K562 (cell line): ENCODE results near the gene PTPN14. TPM values are rescaled to one million over a fixed set of nuclear protein-coding genes. Genes with fewer than 3 reads are reported as not detected.

Experiments
- ATAC-seq: fragments of 200-7000 bp; cut with Tn5 transposase; 3 replicates; pipeline ENCODE4 v1.9.1; 2020; ENCODE audit warnings: moderate library complexity
- BruUV-seq: library from RNA; stranded (reverse); fragments of 400-500 nt; replicated peaks from 2 replicates; lab custom pipeline; 2021; lab: Mats Ljungman, UMichigan
- CTCF ChIA-PET: fragments of 300-600 bp; formaldehyde crosslinking; extraction: SDS; loops from one replicate; lab custom pipeline; 2021; ENCODE audit warnings: low intra/inter-chr PET ratio; lab: Yijun Ruan, JAX
- POLR2A ChIA-PET: fragments of 300-600, 350-650 bp; sonication (Branson Sonifier 250); formaldehyde crosslinking; extraction: SDS; loops from one replicate; lab custom pipeline; 2021; ENCODE audit warnings: antibody characterized with exemption, inconsistent platforms; lab: Yijun Ruan, JAX
- DNase-seq, 4 experiments: peaks; one replicate each; pipeline versions ENCODE4 v3.0.0 to v3.0.0-alpha.2; 2011 to 2018; ENCODE audit warnings: low spot score in 3 of 4, mixed read lengths in 3 of 4; ENCODE audit errors: extremely low read depth in 1 of 4
- FAIRE-seq: peaks from 2 replicates; lab custom pipeline; 2011; peaks lifted over from hg19 to GRCh38; lab: Jason Lieb, UNC
- H2AFZ ChIP-seq: 2 replicates; pipeline ENCODE4 v1.6.0; 2011; ENCODE audit warnings: low read depth, low read length, control low read depth, inconsistent platforms
- H3K27ac ChIP-seq: fragments of 200-600 bp; 3 replicates; pipeline ENCODE4 v1.8.0; 2011; ENCODE audit warnings: low read depth, mild to moderate bottlenecking, control low read depth, inconsistent platforms, low read length, moderate library complexity, mixed read lengths; ENCODE audit errors: extremely low read depth
- H3K27me3 ChIP-seq, 2 experiments: fragments of 300-600 bp in 1 of 2; 2 replicates in 1 of 2; 3 replicates in 1 of 2; pipeline versions ENCODE4 v1.6.0 to v1.8.0; 2011; ENCODE audit warnings: inconsistent platforms in 2 of 2, low read length in 2 of 2, mild to moderate bottlenecking in 1 of 2, mixed read lengths in 1 of 2, moderate library complexity in 1 of 2; ENCODE audit not compliant: control insufficient read depth in 2 of 2, insufficient read depth in 2 of 2
- H3K36me3 ChIP-seq: fragments of 300-600 bp; 3 replicates; pipeline ENCODE4 v1.8.0; 2011; ENCODE audit warnings: mild to moderate bottlenecking, low read length, inconsistent platforms; ENCODE audit not compliant: control insufficient read depth, insufficient read depth
- H3K4me1 ChIP-seq, 2 experiments: fragments of 200-600 bp in 1 of 2; replicated peaks in 1 of 2; 2 replicates in 1 of 2; 3 replicates in 1 of 2; pipeline versions ENCODE4 v1.5.1 to v1.8.0; 2011; ENCODE audit warnings: inconsistent platforms in 2 of 2, low read length in 2 of 2, mild to moderate bottlenecking in 1 of 2, mixed read lengths in 1 of 2, moderate library complexity in 1 of 2; ENCODE audit not compliant: control insufficient read depth in 2 of 2, insufficient read depth in 2 of 2
- H3K4me2 ChIP-seq: 2 replicates; pipeline ENCODE4 v1.6.1; 2011; ENCODE audit warnings: low read length, control low read depth, inconsistent platforms, mixed read lengths; ENCODE audit not compliant: insufficient read depth
- H3K4me3 ChIP-seq: fragments of 200-600 bp; sonication (generic), shearing (Covaris generic); 2 replicates; pipeline ENCODE4 v1.5.1; 2016; ENCODE audit warnings: control low read depth, inconsistent platforms
- H3K79me2 ChIP-seq: fragments of 200-600 bp; 3 replicates; pipeline ENCODE4 v1.8.0; 2011; ENCODE audit warnings: low read length, inconsistent platforms; ENCODE audit not compliant: control insufficient read depth, insufficient read depth
- H3K9ac ChIP-seq, 2 experiments: 2 replicates each; pipeline versions ENCODE4 v1.6.0 to v1.6.1; 2011; ENCODE audit warnings: low read depth in 2 of 2, low read length in 2 of 2, control low read depth in 1 of 2, inconsistent platforms in 1 of 2, mild to moderate bottlenecking in 1 of 2, mixed read lengths in 1 of 2; ENCODE audit not compliant: insufficient read depth in 1 of 2
- H3K9me1 ChIP-seq: one replicate; pipeline ENCODE4 v1.6.0; 2011; ENCODE audit warnings: inconsistent platforms, mild to moderate bottlenecking, low read length, moderate library complexity; ENCODE audit not compliant: control insufficient read depth, insufficient read depth
- H3K9me3 ChIP-seq: replicated peaks from 2 replicates; pipeline ENCODE4 v1.5.1; 2011; ENCODE audit warnings: low read depth, low read length, inconsistent platforms; ENCODE audit not compliant: control insufficient read depth, insufficient read depth
- H4K20me1 ChIP-seq: replicated peaks from 2 replicates; pipeline ENCODE4 v1.6.1; 2011; ENCODE audit warnings: low read length, inconsistent platforms, mixed read lengths; ENCODE audit not compliant: control insufficient read depth, insufficient read depth
- ADNP ChIP-seq: fragments of 200-800 bp; sonication (Bioruptor generic); IDR thresholded peaks from 2 replicates; pipeline ENCODE4 v1.6.1; 2016; ENCODE audit warnings: missing genetic modification characterization, missing compliant biosample characterization
- BHLHE40 ChIP-seq: IDR thresholded peaks from 2 replicates; pipeline ENCODE4 v1.6.1; 2011; ENCODE audit warnings: low read length, improper control_type of control experiment
- DACH1 ChIP-seq: fragments of 450-650 bp; IDR thresholded peaks from 2 replicates; pipeline ENCODE4 v1.6.1; 2018; ENCODE audit not compliant: partially characterized antibody
- ETV5 ChIP-seq: sonication (generic); formaldehyde crosslinking; IDR thresholded peaks from 2 replicates; pipeline ENCODE4 v1.4.0; 2020; ENCODE audit warnings: low read depth, mild to moderate bottlenecking, missing genetic modification reagents
- FOXJ3 ChIP-seq: sonication (generic); formaldehyde crosslinking; IDR thresholded peaks from 2 replicates; pipeline ENCODE4 v1.4.0; 2020; ENCODE audit warnings: mild to moderate bottlenecking, missing genetic modification reagents
- MAFK ChIP-seq: IDR thresholded peaks from 2 replicates; pipeline ENCODE4 v1.6.1; 2011; ENCODE audit warnings: low read length, improper control_type of control experiment
- NCOA6 ChIP-seq: fragments of 450-650 bp; IDR thresholded peaks from 2 replicates; pipeline ENCODE4 v1.6.1; 2017; ENCODE audit warnings: mild to moderate bottlenecking
- NR2F6 ChIP-seq: fragments of 450-650 bp; formaldehyde crosslinking; IDR thresholded peaks from 2 replicates; pipeline ENCODE4 v1.4.0; 2020; ENCODE audit warnings: mild to moderate bottlenecking
- PHB ChIP-seq: fragments of 250-450 bp; sonication (Bioruptor Pico); IDR thresholded peaks from 2 replicates; pipeline ENCODE4 v1.5.0; 2021
- PML ChIP-seq: IDR thresholded peaks from 2 replicates; pipeline ENCODE4 v1.6.1; 2012; ENCODE audit warnings: low read length, inconsistent platforms
- TCF15 ChIP-seq: fragments of 250-450 bp; sonication (Bioruptor Pico); IDR thresholded peaks from 2 replicates; pipeline ENCODE4 v1.8.0; 2022; ENCODE audit warnings: moderate library complexity, mild to moderate bottlenecking, inconsistent platforms
- UBTF ChIP-seq, 2 experiments: IDR thresholded peaks; 2 replicates each; pipeline ENCODE4 v1.6.1; 2012; ENCODE audit warnings: improper control_type of control experiment in 2 of 2, low read depth in 2 of 2, low read length in 2 of 2, borderline replicate concordance in 1 of 2
- ZNF263 ChIP-seq: sonication (generic); formaldehyde crosslinking; IDR thresholded peaks from 2 replicates; pipeline ENCODE4 v1.8.0; 2022; ENCODE audit warnings: mild to moderate bottlenecking, missing genetic modification reagents, borderline replicate concordance
- ZNF311 ChIP-seq: fragments of 250-450 bp; sonication (Bioruptor Pico); IDR thresholded peaks from 2 replicates; pipeline ENCODE4 v1.4.0; 2020; ENCODE audit warnings: mild to moderate bottlenecking, moderate library complexity
- ZNF512 ChIP-seq: IDR thresholded peaks from 2 replicates; pipeline ENCODE4 v1.6.1; 2016; ENCODE audit warnings: missing genetic modification characterization, missing compliant biosample characterization
- ZSCAN32 ChIP-seq: fragments of 450-650 bp; formaldehyde crosslinking; IDR thresholded peaks from 2 replicates; pipeline ENCODE4 v1.4.0; 2020; ENCODE audit warnings: mild to moderate bottlenecking, moderate library complexity
- WGBS: fragments of 100-300 bp; shearing (Covaris generic); methylation state at CpG from one replicate; pipeline ENCODE4 v1.1.6; 2016; ENCODE audit warnings: low coverage, mixed read lengths; ENCODE audit not compliant: insufficient coverage; ENCODE audit errors: missing lambda C conversion rate; 5-methylcytosine and 5-hydroxymethylcytosine counted together
- in situ Hi-C: fragments of 300-500 bp; cut with MboI; formaldehyde crosslinking; loops from 4 replicates; pipeline ENCODE4 v1.15.0; 2018; ENCODE audit warnings: inconsistent platforms, mixed read lengths
- intact Hi-C: fragments of 100-400 bp; cut with micrococcal nuclease; formaldehyde crosslinking; loops from 2 replicates; pipeline ENCODE4 v1.14.2; 2022
- polyA plus RNA-seq, 8 experiments: library from polyadenylated mRNA; depleted of rRNA in 4 of 8; stranded (reverse) in 5 of 8; unstranded in 3 of 8; fragments of >200 nt; fragmentation: Nextera tagmentation in 2 of 8; fragmentation: Illumina TruSeq in 1 of 8; extraction: Ambion mirVana in 2 of 8; extraction: Trizol in 1 of 8; gene quantifications; 2 replicates each; pipeline versions ENCODE4 v1.2.1 to v1.2.3, GENCODE V29; 2011 to 2014; ENCODE audit warnings: inconsistent platforms in 1 of 8, missing spikeins in 1 of 8
- total RNA-seq, 7 experiments: library from RNA; depleted of rRNA in 6 of 7; stranded (reverse); fragments of >200 nt in 6 of 7; fragmentation: Illumina TruSeq in 2 of 7; extraction: Trizol in 2 of 7; gene quantifications; 2 replicates each; pipeline versions ENCODE4 v1.2.1 to v1.2.3, GENCODE V29; 2011 to 2021; ENCODE audit warnings: low replicate concordance in 1 of 7
- TF ChIP-seq, protein P1 (sequence below): fragments of 250-450 bp; sonication (Bioruptor Pico); IDR thresholded peaks from 2 replicates; pipeline ENCODE4 v1.8.0; 2021; ENCODE audit warnings: moderate library complexity, mild to moderate bottlenecking, inconsistent platforms
- TF ChIP-seq, protein P2 (sequence below), 3 experiments: fragments of 200-800 bp in 1 of 3; sonication (Bioruptor generic) in 1 of 3; sonication (generic) in 1 of 3; formaldehyde crosslinking in 1 of 3; IDR thresholded peaks; 2 replicates each; pipeline versions ENCODE4 v1.6.1 to v1.8.0; 2016 to 2022; ENCODE audit warnings: mild to moderate bottlenecking in 2 of 3, missing compliant biosample characterization in 2 of 3, missing genetic modification characterization in 2 of 3, missing genetic modification reagents in 1 of 3

PTPN14 gene
- total and polyA plus RNA-seq, 9 of the 15 experiments (the other 6 are each of a cell fraction or from before 2014, with no cell fraction given): 0.01 to 0.29 (median 0.04) TPM; not detected in 6

DNA sequence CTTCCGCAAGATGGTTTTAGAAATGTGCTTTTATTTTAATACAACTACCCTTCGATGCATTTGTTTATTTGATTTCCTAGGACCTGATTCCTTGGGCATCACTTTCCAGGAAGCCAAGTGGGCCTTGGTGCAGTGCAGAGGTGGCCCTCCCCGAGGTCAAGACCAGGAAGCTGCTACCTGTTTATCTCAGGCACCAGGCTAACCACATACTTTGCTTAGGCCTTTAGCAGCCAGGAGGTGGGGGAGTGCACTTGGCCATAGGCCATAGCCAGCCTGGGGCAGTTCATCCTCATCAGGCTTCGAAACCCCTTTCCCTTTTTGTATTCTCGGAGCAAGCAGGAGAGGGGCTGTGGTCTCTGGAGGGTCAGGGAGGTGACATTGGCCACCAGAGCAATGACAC is 225.0 kb downstream of the PTPN14 start:
- intact Hi-C loops: no loop called here
- peak overlapping the region in 1 of 2 experiments; percentile 42; a peak in 1 of 4 replicates for H3K9ac ChIP-seq
- H4K20me1 ChIP-seq: 0 out of 2 replicates have a peak, but pooled peaks cover 6% of the 10 kb centered on the region
- no TSS peak for BruUV-seq
- H3K4me3 ChIP-seq: no peak overlapping the region
- in situ Hi-C loops: loop anchor here (5.0 kb wide), 1 partner anchor 59 kb away; no protein-coding TSS in a partner anchor
- no peaks in the 10 kb centered on the region for H3K9me1 ChIP-seq
- DNase-seq (peak; percentile 23 to 73 (median 50)), ATAC-seq (peak; percentile 86), FAIRE-seq (peak; percentile 58)
- H3K4me2 ChIP-seq: no peak overlapping the region
- no peaks in the 10 kb centered on the region for H3K9me3 ChIP-seq
- ChIA-PET POLR2A (interaction anchor here (0.6 to 0.9 kb wide), 2 partner anchors 67 to 115 kb away, joined by 3 to 4 read pairs; no protein-coding TSS in a partner anchor), CTCF (interaction anchor here (3.2 kb wide), 1 partner anchor 65 kb away, joined by 29 read pairs; no protein-coding TSS in a partner anchor)
- H3K4me1 ChIP-seq: no peaks in the 10 kb centered on the region; a peak in 3 of 5 replicates
- H3K27ac ChIP-seq: no peak overlapping the region
- no peak overlapping the region for H2AFZ ChIP-seq
- 33% methylated on average over 5 of the region's 5 CpGs for WGBS
- peaks cover 40% of the 10 kb centered on the region; the same call in 1 of the 3 replicates for H3K36me3 ChIP-seq
- no peaks in the 10 kb centered on the region for H3K79me2 ChIP-seq
- H3K27me3 ChIP-seq: no peaks in the 10 kb centered on the region
- TF ChIP-seq FOXJ3 (CRISPR knock-in tag) (no peak), ZNF311 (no peak), TCF15 (CRISPR knock-in tag) (no peak), MAFK (no peak), ZNF512 (tag) (no peak), ZSCAN32 (CRISPR knock-in tag) (no peak), UBTF (IDR thresholded peaks at IDR 0.05; ENCODE audit: borderline replicate concordance in 1 of 2, low read depth in 2 of 2, low read length in 2 of 2) (no peak), NCOA6 (no peak), BHLHE40 (0 out of 2 replicates have a peak, but pooled peaks have one; percentile 16), NR2F6 (CRISPR knock-in tag) (no peak), ETV5 (CRISPR knock-in tag) (no peak), PHB (CRISPR knock-in tag) (no peak), ADNP (tag) (no peak), DACH1 (no peak), ZNF263 (no peak), PML (0 out of 2 replicates have a peak, but pooled peaks have one; percentile 29)
- TF ChIP-seq, protein P1, sequence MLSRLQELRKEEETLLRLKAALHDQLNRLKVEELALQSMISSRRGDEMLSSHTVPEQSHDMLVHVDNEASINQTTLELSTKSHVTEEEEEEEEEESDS (CRISPR knock-in tag): no peak
- TF ChIP-seq, protein P2, sequence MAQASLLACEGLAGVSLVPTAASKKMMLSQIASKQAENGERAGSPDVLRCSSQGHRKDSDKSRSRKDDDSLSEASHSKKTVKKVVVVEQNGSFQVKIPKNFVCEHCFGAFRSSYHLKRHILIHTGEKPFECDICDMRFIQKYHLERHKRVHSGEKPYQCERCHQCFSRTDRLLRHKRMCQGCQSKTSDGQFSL (CRISPR knock-in tag; IDR thresholded peaks at IDR 0.05): peak; percentile 20; the same call in 1 of the 2 replicates
- TF ChIP-seq, protein P2 (tag; IDR thresholded peaks at IDR 0.05): no peak
